Spleen (tissue), 11 donors: Measurements from ENCODE around the gene TFF1. TPM values are rescaled to one million over a fixed set of nuclear protein-coding genes. Genes with fewer than 3 reads are reported as not detected.

Experiments used
- DNase-seq: peaks from one replicate; pipeline ENCODE4 v3.0.0-alpha.2; 2020
- H3K27ac ChIP-seq, 8 donors: fragments of 200-600 bp; sonication (generic) in 7 of 8; 1 replicate in 4 of 8; 2 replicates in 4 of 8; pipeline versions ENCODE4 v1.5.0 to v1.8.0; 2016 to 2021; ENCODE audit warnings: inconsistent platforms in 4 of 8, mild to moderate bottlenecking in 4 of 8, moderate library complexity in 1 of 8
- H3K27me3 ChIP-seq, 7 donors: fragments of 200-600 bp; sonication (generic) in 6 of 7; replicated peaks in 1 of 7; 1 replicate in 4 of 7; 2 replicates in 3 of 7; pipeline versions ENCODE4 v1.5.0 to v1.8.0; 2016 to 2021; ENCODE audit warnings: inconsistent platforms in 3 of 7, mild to moderate bottlenecking in 1 of 7
- H3K36me3 ChIP-seq, 6 donors: fragments of 200-600 bp; sonication (generic) in 5 of 6; 1 replicate in 4 of 6; 2 replicates in 2 of 6; pipeline versions ENCODE4 v1.5.0 to v1.8.0; 2016 to 2021; ENCODE audit warnings: inconsistent platforms in 2 of 6
- H3K4me1 ChIP-seq, 6 donors: fragments of 200-600 bp; sonication (generic) in 5 of 6; 1 replicate in 3 of 6; 2 replicates in 3 of 6; pipeline versions ENCODE4 v1.5.0 to v1.8.0; 2016 to 2021; ENCODE audit warnings: inconsistent platforms in 3 of 6
- H3K4me3 ChIP-seq, 8 donors: fragments of 200-600 bp; sonication (generic) in 7 of 8; 1 replicate in 4 of 8; 2 replicates in 4 of 8; pipeline versions ENCODE4 v1.5.0 to v1.8.0; 2016 to 2021; ENCODE audit warnings: inconsistent platforms in 4 of 8, mild to moderate bottlenecking in 4 of 8, moderate library complexity in 2 of 8
- H3K9me3 ChIP-seq, 8 donors: fragments of 200-600 bp; sonication (generic) in 7 of 8; 1 replicate in 4 of 8; 2 replicates in 4 of 8; pipeline versions ENCODE4 v1.5.0 to v1.8.0; 2016 to 2021; ENCODE audit warnings: inconsistent platforms in 4 of 8
- POLR2A ChIP-seq, 3 donors: fragments of 450-650 bp; IDR thresholded peaks; one replicate each; pipeline ENCODE4 v1.5.1; 2017; ENCODE audit warnings: antibody characterized with exemption in 3 of 3, mild to moderate bottlenecking in 1 of 3
- POLR2AphosphoS5 ChIP-seq, 3 donors: sonication (generic); formaldehyde crosslinking; IDR thresholded peaks; one replicate each; pipeline ENCODE4 v1.5.1; 2017; ENCODE audit warnings: antibody characterized with exemption in 3 of 3
- WGBS, 5 donors: extraction: QIAGEN DNeasy Blood & Tissue Kit in 3 of 5; methylation state at CpG; one replicate each; pipeline versions ENCODE4 v1.1.5 to v1.1.7; 2013 to 2018; 5-methylcytosine and 5-hydroxymethylcytosine counted together
- intact Hi-C: fragments of 100-400 bp; cut with DNase I; formaldehyde crosslinking; loops from one replicate; pipeline ENCODE4 v1.15.0; 2023; ENCODE audit warnings: low total_unique reads
- polyA plus RNA-seq, 3 donors: library from polyadenylated mRNA; stranded (reverse); fragments of 200-250 nt; gene quantifications; one replicate each; pipeline ENCODE4 v1.2.1, GENCODE V29; 2013
- total RNA-seq, 7 donors: library from RNA; depleted of rRNA in 3 of 7; stranded (reverse); fragments of >200 nt in 3 of 7; fragmentation: NEBNext Ultra II Directional in 4 of 7; extraction: Animal tissue kit (Norgen Biotek cat#: 25700) in 4 of 7; gene quantifications; one replicate each; pipeline versions ENCODE4 v1.1.0 to v1.2.1, GENCODE V29; 2016 to 2021
- TF ChIP-seq, protein P1 (sequence below), 11 experiments: fragments of 200-600 bp in 7 of 11; fragments of 450-650 bp in 4 of 11; sonication (generic) in 4 of 11; IDR thresholded peaks in 8 of 11; conservative IDR thresholded peaks in 3 of 11; 1 replicate in 7 of 11; 2 replicates in 4 of 11; pipeline versions ENCODE4 v1.4.0 to v1.8.0; 2016 to 2021; ENCODE audit warnings: antibody characterized with exemption in 11 of 11, inconsistent platforms in 4 of 11, mild to moderate bottlenecking in 1 of 11
- donor health status: healthy with polysubstance abuse.
- donor health status: DM: no; HTN: no; CAD: no; lungs with moderate emphysema.
- donor health status: DM: no; HTN: no; CAD: no.
- donor health status: Bipolar disorder and iron deficiency.
- donor health status: healthy.
- donor health status: DM: no; HTN: no; CAD: no.
- donor health status: DM: yes; HTN: yes; CAD: no.

TFF1 gene
- total and polyA plus RNA-seq, 10 donors, result not detected

DNA sequence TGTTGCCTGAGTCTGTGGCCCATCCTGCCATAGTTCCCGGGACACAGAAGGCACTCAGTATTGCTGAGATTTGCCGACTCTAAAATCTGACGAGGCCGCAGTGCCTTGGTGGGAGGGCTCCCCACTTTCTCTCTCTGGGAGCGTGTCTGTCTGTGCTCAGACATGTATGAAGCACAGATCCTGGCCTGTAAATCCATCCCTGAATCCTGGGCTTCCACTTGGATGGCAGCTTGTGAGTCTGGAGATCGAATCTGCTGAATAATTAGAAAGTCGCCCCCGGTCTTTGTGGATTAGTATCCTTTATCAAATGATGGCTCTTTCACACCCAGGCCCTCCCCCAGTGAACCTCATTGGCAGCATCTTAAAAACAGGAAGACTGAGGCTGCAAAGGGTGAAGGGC lies 47.7 kb upstream of the TFF1 start:
- no peak overlapping the region for H3K4me3 ChIP-seq
- peak overlapping the region in 3 of 8 donors; percentile 15 to 72 (median 65) for H3K27ac ChIP-seq
- no peaks in the 10 kb centered on the region for H3K9me3 ChIP-seq
- intact Hi-C loops, result no loop called here
- H3K4me1 ChIP-seq, result peaks cover 2 to 68% (median 31%) of the 10 kb centered on the region in 6 donors
- TF ChIP-seq POLR2A (IDR thresholded peaks at IDR 0.05), result no peak
- TF ChIP-seq POLR2AphosphoS5 (IDR thresholded peaks at IDR 0.05), result no peak
- TF ChIP-seq, protein P1, sequence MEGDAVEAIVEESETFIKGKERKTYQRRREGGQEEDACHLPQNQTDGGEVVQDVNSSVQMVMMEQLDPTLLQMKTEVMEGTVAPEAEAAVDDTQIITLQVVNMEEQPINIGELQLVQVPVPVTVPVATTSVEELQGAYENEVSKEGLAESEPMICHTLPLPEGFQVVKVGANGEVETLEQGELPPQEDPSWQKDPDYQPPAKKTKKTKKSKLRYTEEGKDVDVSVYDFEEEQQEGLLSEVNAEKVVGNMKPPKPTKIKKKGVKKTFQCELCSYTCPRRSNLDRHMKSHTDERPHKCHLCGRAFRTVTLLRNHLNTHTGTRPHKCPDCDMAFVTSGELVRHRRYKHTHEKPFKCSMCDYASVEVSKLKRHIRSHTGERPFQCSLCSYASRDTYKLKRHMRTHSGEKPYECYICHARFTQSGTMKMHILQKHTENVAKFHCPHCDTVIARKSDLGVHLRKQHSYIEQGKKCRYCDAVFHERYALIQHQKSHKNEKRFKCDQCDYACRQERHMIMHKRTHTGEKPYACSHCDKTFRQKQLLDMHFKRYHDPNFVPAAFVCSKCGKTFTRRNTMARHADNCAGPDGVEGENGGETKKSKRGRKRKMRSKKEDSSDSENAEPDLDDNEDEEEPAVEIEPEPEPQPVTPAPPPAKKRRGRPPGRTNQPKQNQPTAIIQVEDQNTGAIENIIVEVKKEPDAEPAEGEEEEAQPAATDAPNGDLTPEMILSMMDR (IDR thresholded peaks at IDR 0.05 in 8 of 11, conservative IDR thresholded peaks at IDR 0.05 in 3 of 11), result no peak
- H3K36me3 ChIP-seq, result peaks cover 0 to 47% (median 3%) of the 10 kb centered on the region in 6 donors
- peaks cover 0 to 79% (median 6%) of the 10 kb centered on the region in 7 donors for H3K27me3 ChIP-seq
- no peak for DNase-seq
- 83 to 98% (median 91%) methylated on average over 6 to 8 of the region's 8 CpGs for whole genome bisulfite sequencing, 5 donors

DNA sequence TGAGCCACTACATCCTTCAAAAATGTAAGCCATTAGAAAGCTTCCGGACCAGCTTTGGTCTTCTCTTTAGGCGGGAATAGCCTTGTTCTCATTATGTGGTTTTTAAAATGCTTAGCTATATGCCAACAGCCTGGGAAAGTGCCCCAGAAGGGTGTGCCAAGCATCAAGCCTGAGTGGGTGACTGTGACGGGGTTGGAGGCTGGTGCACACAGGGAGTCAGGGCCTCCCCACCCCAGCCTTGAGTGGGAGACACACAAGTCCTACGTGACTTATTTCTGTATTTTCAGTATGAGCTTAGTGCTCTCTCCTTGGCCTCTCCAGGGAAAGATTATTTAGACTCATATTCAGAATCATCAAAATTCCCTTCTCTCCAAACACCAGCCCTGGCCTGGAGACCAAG lies 47.2 kb upstream of the TFF1 start:
- H3K4me1 ChIP-seq, result peaks cover 2 to 70% (median 31%) of the 10 kb centered on the region in 6 donors
- peaks cover 0 to 43% (median 3%) of the 10 kb centered on the region in 6 donors for H3K36me3 ChIP-seq
- peak overlapping the region in 1 of 8 donors; percentile 72 for H3K27ac ChIP-seq
- 82 to 89% (median 87%) methylated on average over 4 of the region's 4 CpGs for WGBS, 5 donors
- TF ChIP-seq, protein P1 (IDR thresholded peaks at IDR 0.05 in 8 of 11, conservative IDR thresholded peaks at IDR 0.05 in 3 of 11), result no peak
- TF ChIP-seq POLR2AphosphoS5 (IDR thresholded peaks at IDR 0.05), result no peak
- TF ChIP-seq POLR2A (IDR thresholded peaks at IDR 0.05), result no peak
- H3K4me3 ChIP-seq, result no peak overlapping the region
- intact Hi-C loops, result no loop called here
- peaks cover 0 to 76% (median 6%) of the 10 kb centered on the region in 7 donors for H3K27me3 ChIP-seq
- no peak for DNase-seq
- H3K9me3 ChIP-seq, result no peaks in the 10 kb centered on the region

DNA sequence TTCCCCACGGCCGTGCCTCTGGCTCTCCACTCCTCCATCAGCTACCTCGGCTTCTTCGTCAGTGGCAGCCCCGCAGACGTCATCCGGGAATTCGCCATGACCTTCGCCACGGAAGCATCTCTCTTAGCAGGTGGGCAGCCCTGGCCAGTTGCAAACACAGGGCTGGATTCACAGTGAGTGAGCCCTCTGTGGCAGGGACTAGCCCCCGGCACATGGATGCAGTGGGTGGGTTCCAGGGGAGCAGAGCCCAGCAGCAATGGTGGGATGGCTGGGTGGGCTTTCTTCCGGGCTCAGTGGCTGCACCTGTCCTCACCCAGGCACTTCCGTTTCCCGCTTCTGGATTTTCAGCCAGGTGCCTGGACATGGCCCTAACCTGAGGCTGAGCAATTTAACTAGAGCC lies 46.8 kb upstream of the TFF1 start:
- H3K4me3 ChIP-seq, result no peak overlapping the region
- WGBS, 5 donors, result 82 to 91% (median 89%) methylated on average over 14 of the region's 14 CpGs
- peaks cover 0 to 72% (median 6%) of the 10 kb centered on the region in 7 donors for H3K27me3 ChIP-seq
- TF ChIP-seq, protein P1 (IDR thresholded peaks at IDR 0.05 in 8 of 11, conservative IDR thresholded peaks at IDR 0.05 in 3 of 11), result no peak
- no peak for TF ChIP-seq POLR2AphosphoS5 (IDR thresholded peaks at IDR 0.05)
- no peak for TF ChIP-seq POLR2A (IDR thresholded peaks at IDR 0.05)
- H3K9me3 ChIP-seq, result no peaks in the 10 kb centered on the region
- peak overlapping the region in 1 of 8 donors; percentile 72 for H3K27ac ChIP-seq
- peaks cover 0 to 39% (median 3%) of the 10 kb centered on the region in 6 donors for H3K36me3 ChIP-seq
- DNase-seq, result no peak
- H3K4me1 ChIP-seq, result peaks cover 2 to 75% (median 33%) of the 10 kb centered on the region in 6 donors
- intact Hi-C loops, result no loop called here

DNA sequence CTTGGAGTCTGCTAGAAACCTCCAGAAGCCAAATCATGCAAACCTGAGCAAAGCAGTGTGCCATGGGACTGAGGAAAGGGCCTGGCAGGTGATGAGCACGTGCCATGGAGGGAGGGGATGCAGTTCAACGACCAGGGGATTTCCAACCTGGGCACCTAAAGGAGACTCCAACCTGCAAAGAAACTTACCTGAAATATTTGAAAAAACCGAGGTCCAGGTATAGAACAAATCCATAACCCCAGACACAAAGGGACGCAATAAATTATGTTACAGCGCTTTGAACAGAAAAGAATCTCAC lies 46.2 kb upstream of the TFF1 start:
- Histone ChIP-seq H3K27me3 (peaks cover 0 to 69% (median 6%) of the 10 kb centered on the region in 7 donors), H3K4me1 (peaks cover 2 to 80% (median 37%) of the 10 kb centered on the region in 6 donors), H3K9me3 (no peaks in the 10 kb centered on the region), H3K27ac (no peak overlapping the region), H3K4me3 (no peak overlapping the region), H3K36me3 (peaks cover 0 to 38% (median 3%) of the 10 kb centered on the region in 6 donors)
- intact Hi-C loops, result no loop called here
- WGBS, 5 donors, result 71 to 84% (median 80%) methylated on average over 5 of the region's 5 CpGs
- TF ChIP-seq POLR2AphosphoS5 (IDR thresholded peaks at IDR 0.05) (no peak), POLR2A (IDR thresholded peaks at IDR 0.05) (no peak)
- TF ChIP-seq, protein P1 (IDR thresholded peaks at IDR 0.05 in 8 of 11, conservative IDR thresholded peaks at IDR 0.05 in 3 of 11), result no peak
- DNase-seq, result no peak
